CD14-positive monocyte (primary cell): ENCODE measurements around the gene FANCM. TPM values are rescaled to one million over a fixed set of nuclear protein-coding genes. Genes with fewer than 3 reads are reported as not detected.

ENCODE experiments used
- DNase-seq, 3 donors: peaks; one replicate each; pipeline ENCODE4 v3.0.0-alpha.2; 2011 to 2022
- H2AFZ ChIP-seq: 2 replicates; pipeline ENCODE4 v1.6.0; 2012; ENCODE audit warnings: mild to moderate bottlenecking, low read depth, low read length, inconsistent platforms; ENCODE audit not compliant: insufficient read depth, poor library complexity, severe bottlenecking
- H3K27ac ChIP-seq, 2 donors: 1 replicate in 1 of 2; 2 replicates in 1 of 2; pipeline ENCODE4 v1.5.1; 2012 to 2013; ENCODE audit warnings: low read length in 2 of 2, control low read depth in 1 of 2, inconsistent platforms in 1 of 2, low read depth in 1 of 2, mild to moderate bottlenecking in 1 of 2
- H3K27me3 ChIP-seq, 2 donors: one replicate each; pipeline versions ENCODE4 v1.6.0 to v1.6.1; 2011 to 2013; ENCODE audit warnings: low read length in 2 of 2; ENCODE audit not compliant: control insufficient read depth in 2 of 2, insufficient read depth in 2 of 2
- H3K36me3 ChIP-seq, 2 donors: replicated peaks in 1 of 2; 1 replicate in 1 of 2; 2 replicates in 1 of 2; pipeline versions ENCODE4 v1.5.1 to v1.6.1; 2012 to 2013; ENCODE audit warnings: low read length in 2 of 2, control low read depth in 1 of 2, inconsistent platforms in 1 of 2, mild to moderate bottlenecking in 1 of 2; ENCODE audit not compliant: insufficient read depth in 2 of 2, control insufficient read depth in 1 of 2
- H3K4me1 ChIP-seq, 2 donors: 1 replicate in 1 of 2; 2 replicates in 1 of 2; pipeline versions ENCODE4 v1.5.1 to v1.6.1; 2012 to 2013; ENCODE audit warnings: low read length in 2 of 2, control low read depth in 1 of 2, inconsistent platforms in 1 of 2, mild to moderate bottlenecking in 1 of 2, moderate library complexity in 1 of 2; ENCODE audit not compliant: insufficient read depth in 2 of 2, control insufficient read depth in 1 of 2
- H3K4me2 ChIP-seq: replicated peaks from 2 replicates; pipeline ENCODE3; 2012; ENCODE audit warnings: low read length, moderate library complexity, mild to moderate bottlenecking; ENCODE audit not compliant: poor library complexity, severe bottlenecking; ENCODE audit errors: extremely low read depth
- H3K4me3 ChIP-seq, 3 experiments: fragments of 200-600 bp in 1 of 3; sonication (generic) in 1 of 3; replicated peaks in 1 of 3; 1 replicate in 2 of 3; 2 replicates in 1 of 3; pipeline ENCODE4 v1.5.1; 2011 to 2013; ENCODE audit warnings: low read length in 3 of 3, mild to moderate bottlenecking in 3 of 3, control low read depth in 2 of 3, low read depth in 2 of 3, inconsistent platforms in 1 of 3, moderate library complexity in 1 of 3
- H3K79me2 ChIP-seq: 2 replicates; pipeline ENCODE4 v1.6.0; 2012; ENCODE audit warnings: mild to moderate bottlenecking, control low read depth, inconsistent platforms, low read length, moderate library complexity; ENCODE audit not compliant: insufficient read depth
- H3K9ac ChIP-seq: 2 replicates; pipeline ENCODE4 v1.6.0; 2017; ENCODE audit warnings: low read length, mild to moderate bottlenecking; ENCODE audit not compliant: insufficient read depth, poor library complexity, severe bottlenecking
- H3K9me3 ChIP-seq, 2 donors: replicated peaks in 1 of 2; 1 replicate in 1 of 2; 2 replicates in 1 of 2; pipeline versions ENCODE4 v1.5.1 to v1.6.1; 2012 to 2013; ENCODE audit warnings: low read length in 2 of 2, control low read depth in 1 of 2; ENCODE audit not compliant: control insufficient read depth in 1 of 2, insufficient read depth in 1 of 2
- H4K20me1 ChIP-seq: 2 replicates; pipeline ENCODE4 v1.6.0; 2012; ENCODE audit warnings: mild to moderate bottlenecking, low read length, control low read depth, moderate library complexity; ENCODE audit not compliant: insufficient read depth
- H3K27ac Mint-ChIP-seq, 7 donors: one replicate each; pipeline ENCODE4 v1.8.0; 2020; ENCODE audit warnings: mild to moderate bottlenecking in 7 of 7, mixed read lengths in 7 of 7, moderate library complexity in 6 of 7, inconsistent platforms in 2 of 7
- H3K27me3 Mint-ChIP-seq, 3 donors: one replicate each; pipeline ENCODE4 v1.8.0; 2021 to 2022; ENCODE audit warnings: low read depth in 3 of 3, mild to moderate bottlenecking in 3 of 3, mixed read lengths in 3 of 3, moderate library complexity in 3 of 3, inconsistent platforms in 1 of 3
- H3K36me3 Mint-ChIP-seq, 2 donors: one replicate each; pipeline ENCODE4 v1.8.0; 2020; ENCODE audit warnings: mixed read lengths in 2 of 2, inconsistent platforms in 1 of 2, mild to moderate bottlenecking in 1 of 2
- H3K4me1 Mint-ChIP-seq: one replicate; pipeline ENCODE4 v1.8.0; 2020; ENCODE audit warnings: mild to moderate bottlenecking, mixed read lengths
- H3K4me3 Mint-ChIP-seq, 2 donors: one replicate each; pipeline ENCODE4 v1.8.0; 2020; ENCODE audit warnings: mild to moderate bottlenecking in 2 of 2, mixed read lengths in 2 of 2, moderate library complexity in 1 of 2
- H3K9me3 Mint-ChIP-seq, 7 donors: one replicate each; pipeline ENCODE4 v1.8.0; 2020 to 2022; ENCODE audit warnings: mixed read lengths in 7 of 7, mild to moderate bottlenecking in 6 of 7, moderate library complexity in 6 of 7, inconsistent platforms in 2 of 7
- WGBS: methylation state at CpG from one replicate; pipeline ENCODE4 v1.1.5; 2013; ENCODE audit warnings: missing lambda C conversion rate; ENCODE audit not compliant: insufficient coverage; 5-methylcytosine and 5-hydroxymethylcytosine counted together
- intact Hi-C, 2 donors: fragments of 100-400 bp; cut with micrococcal nuclease; formaldehyde crosslinking; loops; one replicate each; pipeline versions ENCODE4 v1.15.0 to v1.15.1; 2023
- polyA plus RNA-seq, 3 donors: library from polyadenylated mRNA; depleted of rRNA in 1 of 3; unstranded in 2 of 3; stranded (reverse) in 1 of 3; fragments of 300-500 nt in 2 of 3; fragments of >200 nt in 1 of 3; fragmentation: Illumina TruSeq in 2 of 3; gene quantifications; 1 replicate in 2 of 3; 2 replicates in 1 of 3; pipeline ENCODE4 v1.2.3, GENCODE V29; 2012 to 2021
- TF ChIP-seq, protein P1 (sequence below): fragments of 200-600 bp; IDR thresholded peaks from one replicate; pipeline ENCODE4 v1.8.0; 2022; ENCODE audit warnings: antibody characterized with exemption, mild to moderate bottlenecking

The FANCM gene
- polyA plus RNA-seq, 3 donors, result 0.66 to 1.6 (median 1.2) TPM

DNA sequence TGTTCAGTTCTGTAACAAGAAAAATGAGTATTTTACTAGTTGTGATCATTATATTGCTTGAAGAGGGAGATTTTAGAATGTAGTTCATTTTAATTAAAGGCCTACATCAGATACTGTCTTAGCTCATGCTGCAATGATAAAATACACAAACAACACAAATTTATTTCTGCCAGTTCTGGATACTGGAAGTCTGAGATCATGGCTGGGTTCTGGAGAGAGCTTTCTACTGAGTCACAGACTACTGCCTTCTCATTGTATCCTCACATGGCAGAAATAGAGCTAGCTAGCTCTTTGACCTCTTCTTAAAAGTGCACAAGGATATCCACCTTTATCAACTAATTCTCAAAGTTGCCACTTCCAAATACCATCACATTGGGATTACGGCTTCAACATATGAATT, 63.5 kb downstream of the FANCM start:
- WGBS, result no CpG with 5 or more reads among the region's 1 CpG
- Histone ChIP-seq H3K4me3 (no peak overlapping the region), H3K4me2 (no peak overlapping the region), H3K9ac (no peak overlapping the region), H3K4me1 (no peaks in the 10 kb centered on the region), H4K20me1 (no peaks in the 10 kb centered on the region), H3K27ac (peak overlapping the region in 1 of 2 donors; percentile 13), H3K27me3 (no peaks in the 10 kb centered on the region), H2AFZ (no peak overlapping the region), H3K9me3 (no peaks in the 10 kb centered on the region), H3K79me2 (no peaks in the 10 kb centered on the region), H3K36me3 (peaks cover 21 to 39% of the 10 kb centered on the region in 2 donors)
- DNase-seq, result no peak
- Mint-ChIP-seq H3K9me3 (no peaks in the 10 kb centered on the region), H3K4me1 (no peaks in the 10 kb centered on the region), H3K4me3 (no peak overlapping the region), H3K27me3 (no peaks in the 10 kb centered on the region), H3K27ac (peak overlapping the region in 1 of 7 donors; percentile 1), H3K36me3 (peaks cover 31 to 36% of the 10 kb centered on the region in 2 donors)
- TF ChIP-seq, protein P1, sequence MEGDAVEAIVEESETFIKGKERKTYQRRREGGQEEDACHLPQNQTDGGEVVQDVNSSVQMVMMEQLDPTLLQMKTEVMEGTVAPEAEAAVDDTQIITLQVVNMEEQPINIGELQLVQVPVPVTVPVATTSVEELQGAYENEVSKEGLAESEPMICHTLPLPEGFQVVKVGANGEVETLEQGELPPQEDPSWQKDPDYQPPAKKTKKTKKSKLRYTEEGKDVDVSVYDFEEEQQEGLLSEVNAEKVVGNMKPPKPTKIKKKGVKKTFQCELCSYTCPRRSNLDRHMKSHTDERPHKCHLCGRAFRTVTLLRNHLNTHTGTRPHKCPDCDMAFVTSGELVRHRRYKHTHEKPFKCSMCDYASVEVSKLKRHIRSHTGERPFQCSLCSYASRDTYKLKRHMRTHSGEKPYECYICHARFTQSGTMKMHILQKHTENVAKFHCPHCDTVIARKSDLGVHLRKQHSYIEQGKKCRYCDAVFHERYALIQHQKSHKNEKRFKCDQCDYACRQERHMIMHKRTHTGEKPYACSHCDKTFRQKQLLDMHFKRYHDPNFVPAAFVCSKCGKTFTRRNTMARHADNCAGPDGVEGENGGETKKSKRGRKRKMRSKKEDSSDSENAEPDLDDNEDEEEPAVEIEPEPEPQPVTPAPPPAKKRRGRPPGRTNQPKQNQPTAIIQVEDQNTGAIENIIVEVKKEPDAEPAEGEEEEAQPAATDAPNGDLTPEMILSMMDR, result no peak
- intact Hi-C loops, result no loop called here

DNA sequence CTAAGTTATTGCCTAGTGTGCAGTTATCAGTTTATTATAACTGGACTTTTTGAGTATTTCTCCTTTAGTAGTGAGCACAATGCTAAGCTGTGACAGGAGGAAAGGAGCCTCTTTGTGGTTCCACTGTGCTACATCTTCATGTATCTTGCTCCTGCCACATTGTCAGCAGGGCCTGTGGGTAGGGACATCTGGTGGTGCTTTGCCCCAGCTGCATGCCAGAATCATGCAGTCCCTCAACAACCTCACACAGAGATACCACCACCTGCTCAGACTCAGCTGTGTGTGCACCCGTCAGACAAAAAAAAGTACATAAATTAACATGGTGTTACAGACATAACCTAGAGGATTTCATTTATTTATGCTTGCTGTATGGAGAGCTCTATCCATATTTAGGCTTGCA, 66.2 kb downstream of the FANCM start:
- Histone ChIP-seq H3K4me3 (no peak overlapping the region), H3K27me3 (no peaks in the 10 kb centered on the region), H3K9me3 (no peaks in the 10 kb centered on the region), H3K36me3 (peaks cover 42 to 64% of the 10 kb centered on the region in 2 donors), H3K4me1 (no peaks in the 10 kb centered on the region), H4K20me1 (no peaks in the 10 kb centered on the region), H3K79me2 (no peaks in the 10 kb centered on the region), H3K9ac (no peak overlapping the region), H2AFZ (no peak overlapping the region), H3K27ac (peak overlapping the region in 1 of 2 donors; percentile 21), H3K4me2 (no peak overlapping the region)
- Mint-ChIP-seq H3K27me3 (no peaks in the 10 kb centered on the region), H3K9me3 (no peaks in the 10 kb centered on the region), H3K36me3 (peaks cover 41 to 52% of the 10 kb centered on the region in 2 donors), H3K4me1 (no peaks in the 10 kb centered on the region), H3K4me3 (no peak overlapping the region), H3K27ac (peak overlapping the region in 2 of 7 donors; percentile 26 to 33)
- WGBS, result no CpG with 5 or more reads among the region's 1 CpG
- DNase-seq, result no peak
- TF ChIP-seq, protein P1, result no peak
- intact Hi-C loops, result no loop called here
